OCI-LY1 (cell line): ENCODE results near the gene GIPC3.

Experiments used
- H2AFZ ChIP-seq: fragments of 200-600 bp; sonication (generic), shearing (Covaris generic); 2 replicates; pipeline ENCODE4 v1.6.0; 2014; ENCODE audit warnings: antibody characterized with exemption, mild to moderate bottlenecking, low read length
- H3F3A ChIP-seq: fragments of 200-600 bp; sonication (generic), shearing (Covaris generic); 2 replicates; pipeline ENCODE4 v1.6.0; 2014; ENCODE audit warnings: mild to moderate bottlenecking, antibody characterized with exemption, low read length, moderate library complexity; ENCODE audit not compliant: insufficient read depth
- H3K27ac ChIP-seq: fragments of 200-600 bp; sonication (generic); 2 replicates; pipeline ENCODE4 v1.5.1; 2014; ENCODE audit warnings: low read length, mixed run types, mild to moderate bottlenecking, low read depth; ENCODE audit not compliant: poor library complexity, severe bottlenecking
- H3K27me3 ChIP-seq: fragments of 200-600 bp; sonication (generic); 2 replicates; pipeline ENCODE4 v1.6.0; 2014; ENCODE audit warnings: antibody characterized with exemption, mild to moderate bottlenecking, low read length, moderate library complexity; ENCODE audit not compliant: insufficient read depth
- H3K36me3 ChIP-seq: fragments of 200-600 bp; sonication (generic); 2 replicates; pipeline ENCODE4 v1.6.1; 2014; ENCODE audit warnings: mild to moderate bottlenecking, antibody characterized with exemption, low read length, moderate library complexity, mixed read lengths; ENCODE audit not compliant: insufficient read depth
- H3K4me1 ChIP-seq: fragments of 200-600 bp; sonication (generic); 2 replicates; pipeline ENCODE4 v1.5.1; 2014; ENCODE audit warnings: mild to moderate bottlenecking, low read length, moderate library complexity; ENCODE audit not compliant: insufficient read depth, severe bottlenecking
- H3K4me2 ChIP-seq: fragments of 200-600 bp; sonication (generic), shearing (Covaris generic); 2 replicates; pipeline ENCODE4 v1.6.1; 2014; ENCODE audit warnings: low read length
- H3K4me3 ChIP-seq: fragments of 200-600 bp; sonication (generic); 2 replicates; pipeline ENCODE4 v1.5.1; 2014; ENCODE audit warnings: low read length, low read depth, mild to moderate bottlenecking, mixed read lengths; ENCODE audit not compliant: poor library complexity, severe bottlenecking
- H3K79me2 ChIP-seq: fragments of 200-600 bp; shearing (Covaris generic); 2 replicates; pipeline ENCODE4 v1.6.1; 2016; ENCODE audit warnings: mixed run types, low read length, mixed read lengths; ENCODE audit not compliant: insufficient read depth
- H3K9ac ChIP-seq: fragments of 200-600 bp; sonication (generic), shearing (Covaris generic); 2 replicates; pipeline ENCODE4 v1.6.1; 2014; ENCODE audit warnings: mild to moderate bottlenecking, low read length, mixed read lengths
- H3K9me2 ChIP-seq: fragments of 200-600 bp; sonication (generic), shearing (Covaris generic); 2 replicates; pipeline ENCODE4 v1.6.1; 2014; ENCODE audit warnings: low read depth, mild to moderate bottlenecking, low read length, mixed read lengths
- H3K9me3 ChIP-seq: fragments of 200-600 bp; shearing (Covaris generic); 2 replicates; pipeline ENCODE4 v1.6.1; 2014; ENCODE audit warnings: low read length, mixed read lengths
- H4K20me1 ChIP-seq: fragments of 200-600 bp; sonication (generic), shearing (Covaris generic); 2 replicates; pipeline ENCODE4 v1.6.0; 2016; ENCODE audit warnings: mild to moderate bottlenecking, low read length; ENCODE audit not compliant: insufficient read depth
- CTCF ChIP-seq: fragments of 200-600 bp; sonication (generic), shearing (Covaris generic); IDR thresholded peaks from 2 replicates; pipeline ENCODE4 v1.5.1; 2017; ENCODE audit warnings: mild to moderate bottlenecking, antibody characterized with exemption, low read length, moderate library complexity, mixed read lengths
- EZH2 ChIP-seq: fragments of 200-600 bp; sonication (generic), shearing (Covaris generic); IDR thresholded peaks from 2 replicates; pipeline ENCODE4 v1.8.0; 2017; ENCODE audit warnings: borderline replicate concordance, mixed run types, mild to moderate bottlenecking, antibody characterized with exemption, low read length, moderate library complexity, mixed read lengths

Gene GIPC3

GRCh38 chr19:3603121-3603811 lies 18.0 kb downstream of the GIPC3 start:
- Histone ChIP-seq H3K4me3 (no peak overlapping the region), H3K4me2 (no peak overlapping the region), H3F3A (no peaks in the 10 kb centered on the region), H3K9ac (no peak overlapping the region), H3K27ac (no peak overlapping the region), H3K9me2 (no peaks in the 10 kb centered on the region), H3K4me1 (peaks cover 10% of the 10 kb centered on the region), H3K27me3 (no peaks in the 10 kb centered on the region; the same call in 1 of the 2 replicates), H2AFZ (no peak overlapping the region), H3K79me2 (no peaks in the 10 kb centered on the region), H3K36me3 (no peaks in the 10 kb centered on the region), H4K20me1 (no peaks in the 10 kb centered on the region), H3K9me3 (no peaks in the 10 kb centered on the region)
- TF ChIP-seq EZH2 (no peak), CTCF (no peak)

- no peak overlapping the region for H2AFZ ChIP-seq
- no peaks in the 10 kb centered on the region for H3F3A ChIP-seq
- TF ChIP-seq CTCF (no peak), EZH2 (no peak)
- H3K36me3 ChIP-seq, result no peaks in the 10 kb centered on the region
- no peaks in the 10 kb centered on the region for H4K20me1 ChIP-seq
- no peak overlapping the region for H3K27ac ChIP-seq
- H3K4me3 ChIP-seq, result no peak overlapping the region
- H3K79me2 ChIP-seq, result no peaks in the 10 kb centered on the region
- H3K9me2 ChIP-seq, result no peaks in the 10 kb centered on the region
- H3K9me3 ChIP-seq, result no peaks in the 10 kb centered on the region
- H3K27me3 ChIP-seq, result no peaks in the 10 kb centered on the region; the same call in 1 of the 2 replicates
- H3K4me2 ChIP-seq, result no peak overlapping the region; the same call in 1 of the 2 replicates
- H3K4me1 ChIP-seq, result peaks cover 10% of the 10 kb centered on the region
- no peak overlapping the region for H3K9ac ChIP-seq
Measured at GRCh38 chr19:3604227-3604986, 19.1 kb downstream of the GIPC3 start.

GRCh38 chr19:3604987-3605343 lies 19.7 kb downstream of the GIPC3 start:
- no peaks in the 10 kb centered on the region for H3F3A ChIP-seq
- TF ChIP-seq CTCF (no peak), EZH2 (no peak)
- H3K9ac ChIP-seq, result no peak overlapping the region

More at GRCh38 chr19:3604987-3605343, 19.7 kb downstream of the GIPC3 start:
- no peak overlapping the region; the same call in 1 of the 2 replicates for H3K4me2 ChIP-seq
- no peak overlapping the region for H3K4me3 ChIP-seq
- H3K4me1 ChIP-seq, result peaks cover 10% of the 10 kb centered on the region
- no peaks in the 10 kb centered on the region for H3K9me3 ChIP-seq
- no peaks in the 10 kb centered on the region for H3K79me2 ChIP-seq
- H3K27ac ChIP-seq, result no peak overlapping the region
- H3K9me2 ChIP-seq, result no peaks in the 10 kb centered on the region
- 0 out of 2 replicates have a peak, but pooled peaks cover under 1% of the 10 kb centered on the region for H3K36me3 ChIP-seq
- H2AFZ ChIP-seq, result no peak overlapping the region
- H3K27me3 ChIP-seq, result no peaks in the 10 kb centered on the region; the same call in 1 of the 2 replicates
- H4K20me1 ChIP-seq, result no peaks in the 10 kb centered on the region
